GM19193 (cell line): Measurements from ENCODE around the gene COA8.
A peak's percentile ranks its signal among the peaks of the same experiment; 100 is the strongest.

Experiments used
- POLR2A ChIP-seq: IDR thresholded peaks from 4 replicates; pipeline ENCODE4 v1.6.1; 2011; ENCODE audit not compliant: insufficient read depth, insufficient read length; ENCODE audit errors: extremely low read depth

The COA8 gene

GRCh38 chr14:103531421-103532215 lies 31.1 kb upstream of the COA8 start:
- no peak for TF ChIP-seq POLR2A

DNA sequence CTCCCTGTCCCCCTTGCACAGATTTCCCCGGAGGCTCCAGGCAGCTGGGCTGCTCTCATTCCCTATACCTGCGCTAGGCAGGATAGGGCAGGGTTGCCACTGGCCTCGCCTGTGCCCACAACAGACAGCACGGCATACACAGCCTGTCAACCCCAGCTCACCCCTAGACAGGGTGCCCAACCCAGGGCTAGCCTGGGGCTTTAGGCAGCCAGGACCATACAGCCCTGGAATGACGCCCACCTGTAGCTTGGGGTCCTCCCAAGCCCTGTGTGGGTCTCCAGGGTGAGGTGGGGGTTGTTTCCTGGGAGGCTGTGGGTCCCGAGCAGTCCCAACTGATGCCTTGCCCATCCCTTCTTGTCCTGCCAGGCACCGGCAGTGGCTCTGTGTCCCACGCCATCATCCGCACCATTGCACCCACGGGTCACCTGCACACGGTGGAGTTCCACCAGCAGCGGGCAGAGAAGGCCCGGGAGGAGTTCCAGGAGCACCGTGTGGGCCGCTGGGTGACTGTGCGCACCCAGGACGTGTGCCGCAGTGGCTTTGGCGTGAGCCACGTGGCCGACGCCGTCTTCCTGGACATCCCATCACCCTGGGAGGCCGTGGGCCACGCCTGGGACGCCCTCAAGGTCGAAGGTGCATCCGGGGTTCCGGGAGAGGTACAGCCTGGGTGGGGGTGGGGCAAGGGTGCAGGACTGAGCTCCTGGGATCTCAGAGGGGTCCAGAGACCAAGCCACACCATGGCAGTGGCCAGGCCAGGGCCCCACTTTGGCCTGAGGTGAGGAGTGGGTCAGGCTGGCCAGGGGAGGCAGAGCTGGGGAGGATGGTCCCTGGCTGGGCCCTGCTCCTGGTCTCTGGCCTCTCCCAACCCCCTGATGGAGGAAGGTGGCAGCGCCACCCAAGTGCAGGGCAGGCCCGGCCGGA lies 30.3 kb upstream of the COA8 start:
- TF ChIP-seq POLR2A, result no peak

GRCh38 chr14:103533137-103533998 lies 29.4 kb upstream of the COA8 start:
- TF ChIP-seq POLR2A, result no peak

DNA sequence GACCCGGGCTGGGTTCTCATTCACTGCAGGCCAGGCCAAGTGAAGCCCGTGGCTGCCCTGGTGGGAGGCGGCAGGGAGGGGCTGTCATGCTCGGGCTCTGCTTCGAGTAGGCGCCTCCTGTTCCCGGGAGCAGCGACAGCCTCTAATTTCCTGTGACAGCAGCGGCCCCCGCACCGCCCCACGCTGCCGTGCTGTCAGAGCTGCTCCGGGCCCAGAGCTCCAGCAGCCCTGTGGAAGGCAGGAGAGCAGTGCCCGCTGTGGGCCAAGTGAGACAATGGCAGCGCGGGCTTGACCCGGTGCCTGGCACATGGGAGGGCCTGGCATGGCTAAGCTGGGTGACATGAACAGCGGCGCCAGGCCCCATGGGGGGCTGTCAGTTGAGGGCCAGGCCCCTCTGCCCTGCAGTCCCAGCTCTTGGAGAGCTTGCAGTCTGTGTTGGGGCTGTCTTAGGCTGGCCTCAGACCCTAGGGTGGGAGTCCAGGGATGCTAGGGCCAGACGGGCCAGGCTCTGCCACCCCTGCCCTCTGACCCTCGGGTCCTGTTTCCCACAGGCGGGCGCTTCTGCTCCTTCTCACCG lies 28.7 kb upstream of the COA8 start:
- no peak for TF ChIP-seq POLR2A

- TF ChIP-seq POLR2A, result no peak
Observed at GRCh38 chr14:103534576-103535061, 28.1 kb upstream of the COA8 start.

DNA sequence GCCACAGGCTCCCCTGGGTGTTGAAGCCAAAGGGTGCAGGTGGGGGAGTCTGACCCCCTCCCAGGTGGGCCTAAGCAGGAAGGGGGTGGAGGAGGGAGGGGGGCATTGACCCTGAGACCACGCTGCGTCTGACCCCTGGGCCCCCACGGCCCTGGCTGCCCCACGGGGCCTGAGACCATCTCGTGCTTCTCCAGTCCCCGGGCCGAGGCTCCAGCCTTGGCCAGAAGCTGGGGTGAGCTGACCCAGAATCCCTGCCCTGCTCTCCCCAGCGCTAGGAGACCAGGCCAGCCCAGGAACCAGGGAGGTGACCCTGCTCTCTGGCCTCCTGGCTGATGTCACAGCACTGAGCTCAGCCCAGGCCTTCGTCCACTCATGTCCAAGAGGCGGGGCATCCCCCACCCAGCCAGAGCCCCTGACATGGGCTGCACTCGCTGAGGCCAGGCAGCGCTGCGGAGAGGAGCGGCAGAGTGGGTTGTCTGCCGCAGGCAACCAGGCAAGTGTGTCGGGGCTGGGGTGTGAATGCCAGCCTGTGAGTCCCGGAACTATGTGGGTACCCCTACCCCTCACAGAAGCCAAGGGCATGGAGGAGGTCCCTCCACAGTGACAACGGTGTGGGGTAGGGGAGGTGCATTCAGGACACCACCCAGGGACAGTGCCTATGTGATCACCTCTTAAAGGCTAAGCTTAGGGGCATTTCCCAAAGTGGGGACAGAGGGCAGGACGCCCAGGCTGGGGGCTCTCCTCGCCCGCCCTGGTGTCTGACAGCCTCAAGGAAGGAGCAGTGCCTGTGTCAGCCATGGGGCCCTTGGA lies 27.5 kb upstream of the COA8 start:
- peak; percentile 19 for TF ChIP-seq POLR2A

DNA sequence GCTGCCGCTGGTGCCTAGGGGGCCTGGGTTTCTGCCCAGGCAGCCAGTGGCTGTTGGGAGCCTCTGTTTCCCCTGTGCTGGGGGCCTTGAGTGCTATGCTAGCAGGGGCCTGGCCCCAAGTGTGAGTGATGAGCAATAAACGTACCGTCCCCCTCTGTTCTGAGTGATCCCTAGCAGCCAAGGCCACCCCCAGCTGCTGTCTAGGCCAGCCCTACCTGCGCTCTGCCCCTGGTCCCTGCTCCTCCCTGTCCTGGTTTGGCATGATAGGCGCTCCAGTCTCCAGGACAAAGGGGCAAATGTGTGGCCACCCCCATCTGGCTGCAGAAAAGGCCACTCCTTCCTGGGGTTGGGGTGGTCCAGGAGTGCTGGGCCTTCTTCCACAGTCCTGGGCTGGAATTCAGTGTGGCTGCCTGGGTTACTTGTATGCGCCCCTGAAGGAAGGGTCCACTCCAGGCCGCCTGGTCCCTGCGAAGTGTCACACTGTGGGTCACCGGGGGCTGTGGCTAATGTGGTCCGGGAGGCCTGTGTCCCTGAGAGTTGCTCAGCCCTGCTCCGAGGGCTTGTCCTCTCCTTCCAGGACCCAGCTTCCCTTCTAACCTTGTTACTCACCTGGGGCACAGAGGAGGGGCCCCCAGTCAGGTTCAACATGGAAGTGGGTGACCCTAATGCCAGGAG lies 26.7 kb upstream of the COA8 start:
- TF ChIP-seq POLR2A, result no peak

DNA sequence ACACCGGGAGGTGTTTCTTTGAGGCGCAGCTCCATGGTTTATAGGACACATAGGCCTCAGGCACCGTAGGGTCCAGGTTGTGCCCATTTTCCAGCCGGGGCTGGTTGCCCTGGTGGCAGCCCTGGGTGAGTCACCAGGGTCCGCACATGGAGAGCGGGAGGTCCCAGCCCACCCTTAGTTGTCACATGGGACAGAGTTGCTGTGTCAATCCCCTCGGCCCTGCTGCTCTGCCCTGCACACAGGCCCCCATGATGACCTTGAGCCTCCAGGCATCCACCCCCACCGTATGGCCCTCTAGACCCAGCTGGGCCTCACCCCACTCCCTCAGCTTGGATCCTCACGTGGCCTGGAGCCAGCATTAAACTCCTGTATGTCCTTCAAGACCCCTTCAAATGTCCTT lies 26.1 kb upstream of the COA8 start:
- no peak for TF ChIP-seq POLR2A

DNA sequence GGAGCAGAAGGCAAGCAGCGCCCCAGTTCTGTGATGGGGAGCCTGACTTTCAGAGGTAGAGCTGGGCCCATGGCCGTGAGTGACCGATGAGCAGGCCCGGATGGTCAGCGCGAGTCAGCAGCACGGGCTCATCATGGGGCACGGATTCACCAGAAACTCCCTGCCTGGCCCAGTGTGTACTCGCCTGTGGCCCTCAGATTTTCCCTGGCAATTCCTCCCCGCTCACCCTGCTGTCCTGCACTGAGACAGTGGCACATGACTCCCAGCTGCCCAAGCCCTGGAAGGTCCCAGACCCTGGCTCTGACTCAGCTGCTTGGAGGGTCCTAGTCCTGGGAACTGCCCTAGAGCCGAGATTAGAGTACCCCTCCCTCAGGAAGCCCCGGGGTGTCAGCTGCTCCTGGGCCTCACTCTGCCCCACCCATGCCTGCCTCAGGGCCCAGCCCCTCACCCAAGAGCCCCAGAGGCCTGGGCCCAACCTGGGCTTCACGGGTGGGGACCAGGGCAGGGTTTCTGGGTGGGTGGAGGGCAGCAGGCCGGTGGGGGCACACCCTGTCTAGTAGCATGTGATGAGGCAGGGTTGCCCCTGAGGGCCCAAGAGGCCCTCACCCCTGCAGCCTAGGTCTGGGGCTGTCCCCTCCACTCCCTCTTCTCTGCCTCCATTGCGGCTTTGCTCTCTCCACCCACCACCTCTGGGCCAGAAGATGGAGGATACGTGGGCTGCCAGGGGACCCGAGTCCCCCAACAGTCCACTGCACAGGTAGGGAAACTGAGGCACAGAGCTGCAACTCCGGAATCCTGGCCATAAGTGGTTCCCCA lies 25.4 kb upstream of the COA8 start:
- peak; percentile 1 for TF ChIP-seq POLR2A

DNA sequence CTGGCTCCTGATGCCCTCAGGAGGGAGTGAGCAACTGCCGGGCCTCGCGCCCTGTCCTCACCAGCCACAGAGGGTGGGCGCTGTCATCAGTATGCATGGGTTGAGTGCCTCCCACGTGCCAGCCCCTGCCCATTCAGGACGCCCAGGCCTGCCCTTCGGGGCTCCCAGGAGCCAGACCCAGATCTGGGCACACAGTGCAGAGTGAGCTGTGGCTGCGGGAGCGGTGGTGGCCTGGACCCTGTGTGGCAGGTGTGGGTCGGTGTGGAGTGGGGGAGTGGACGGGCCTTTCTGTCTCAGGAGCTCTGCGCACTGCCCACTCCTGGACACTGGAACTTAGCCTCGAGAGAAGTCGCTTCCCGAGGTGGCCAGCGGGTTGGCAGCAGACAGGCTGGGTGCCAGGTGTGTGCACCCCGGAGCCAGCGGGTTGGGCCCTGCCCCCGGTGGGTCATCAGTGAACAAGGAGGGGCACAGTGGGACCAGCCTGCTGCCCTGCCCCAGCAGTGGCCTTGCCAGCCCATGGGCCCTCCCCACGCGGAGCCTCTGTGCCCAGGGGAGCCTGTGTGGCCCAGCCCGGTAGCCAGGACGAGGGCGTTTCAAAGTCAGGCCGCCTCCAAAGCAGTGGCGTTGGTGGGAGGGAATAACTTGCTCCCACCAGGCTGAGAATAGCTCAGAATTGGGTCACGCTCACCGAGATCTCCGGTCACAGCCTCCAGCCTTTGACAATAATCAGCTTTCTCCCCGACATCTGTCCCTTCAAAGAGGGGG lies 24.3 kb upstream of the COA8 start:
- TF ChIP-seq POLR2A, result no peak

DNA sequence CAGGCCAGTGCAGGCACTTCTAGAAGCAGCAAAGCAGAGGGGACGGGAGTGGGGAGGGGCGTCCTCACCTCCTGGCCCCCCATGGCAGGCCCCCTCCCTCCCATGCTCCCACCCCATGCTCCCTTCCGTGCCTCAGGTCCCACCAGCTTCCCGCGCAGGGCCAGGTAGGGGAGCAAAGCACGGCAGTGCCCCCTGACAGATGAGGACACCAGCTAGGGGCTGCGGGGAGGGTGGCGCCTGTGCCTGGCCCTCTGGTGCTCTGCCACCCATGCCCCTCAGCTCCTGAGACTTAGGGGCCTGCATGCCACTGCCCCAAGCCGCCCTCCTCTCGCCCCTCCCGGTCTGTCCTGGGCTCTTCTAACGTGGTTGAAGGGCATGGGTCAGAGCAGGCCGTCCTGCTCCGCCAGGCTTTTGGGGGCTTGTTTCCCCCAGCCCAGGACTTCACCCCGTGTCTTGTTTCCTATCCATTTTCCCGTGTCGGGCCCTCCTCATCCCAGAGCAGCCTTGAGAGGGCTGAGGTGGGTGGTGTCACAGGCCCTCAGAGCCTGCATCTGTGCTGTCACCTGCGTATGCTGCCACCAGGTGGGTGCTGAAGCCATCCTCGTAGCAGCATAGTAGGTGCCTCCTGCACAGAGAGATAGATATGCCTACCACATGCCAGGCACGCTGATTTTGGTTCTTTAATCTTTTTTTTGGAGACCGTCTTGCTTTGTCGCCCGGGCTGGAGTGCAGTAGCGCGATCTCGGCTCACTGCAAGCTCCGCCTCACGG lies 23.5 kb upstream of the COA8 start:
- no peak for TF ChIP-seq POLR2A
